HG03045 (cell line): Measurements from ENCODE around the gene TMEM25.
"Not testable (repeated sequence)": the region's sequence is repeated elsewhere in the genome, so short reads cannot be mapped to it uniquely, and the experiment has no call there.

Experiments
- ATAC-seq: cut with Tn5 transposase; IDR thresholded peaks from one replicate; pipeline ENCODE4 v1.9.1; 2021; ENCODE audit warnings: mild to moderate bottlenecking, moderate library complexity; ENCODE audit not compliant: unreplicated experiment

TMEM25 gene

DNA sequence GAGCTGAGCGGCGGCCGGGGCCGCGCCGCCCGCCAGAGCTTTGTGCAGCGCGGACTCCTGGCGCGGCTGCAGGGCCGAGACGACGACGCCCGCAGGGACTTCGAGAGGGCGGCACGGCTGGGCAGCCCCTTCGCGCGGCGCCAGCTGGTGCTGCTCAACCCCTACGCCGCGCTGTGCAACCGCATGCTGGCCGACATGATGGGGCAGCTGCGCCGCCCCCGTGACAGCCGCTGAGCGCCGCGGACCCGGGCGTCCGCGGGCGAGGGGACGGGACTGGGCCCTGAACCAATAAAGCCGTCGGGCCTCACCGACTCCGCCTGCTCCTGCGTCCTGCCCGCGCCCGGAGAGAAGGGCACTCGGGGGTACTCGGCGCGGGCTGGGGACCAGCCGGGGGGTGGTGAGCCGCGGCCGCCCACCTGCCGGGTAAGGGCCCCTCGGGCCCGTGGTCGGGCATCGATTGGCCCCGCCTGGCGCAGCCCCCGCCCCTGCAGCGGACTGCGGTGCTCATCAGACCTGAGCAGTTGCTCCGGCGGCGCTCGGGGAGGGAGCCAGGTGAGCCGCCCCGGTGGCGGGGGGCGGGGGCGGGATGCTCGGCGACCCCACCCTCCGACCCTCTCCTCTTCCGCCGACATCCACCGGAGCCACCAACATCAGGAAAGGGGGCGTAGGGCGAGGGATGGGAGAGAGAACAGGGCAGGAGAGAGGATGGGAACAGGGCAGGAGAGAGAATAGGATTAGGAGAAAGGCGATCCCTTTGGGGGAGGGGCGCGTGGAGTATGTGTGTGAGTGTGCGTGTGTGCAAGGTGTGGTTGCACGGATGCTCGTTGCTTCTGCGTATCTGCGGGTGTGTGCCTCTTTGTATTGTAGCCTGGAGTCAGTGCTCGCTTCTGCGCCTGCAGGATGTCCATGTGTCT lies at the start of gene TMEM25:
Gene TMEM25, plus strand, starts transcription at position 510 of the 914 bp plus-strand sequence. CDS start 610 bp downstream, outside the sequence.
- peak; percentile 61 for ATAC-seq

DNA sequence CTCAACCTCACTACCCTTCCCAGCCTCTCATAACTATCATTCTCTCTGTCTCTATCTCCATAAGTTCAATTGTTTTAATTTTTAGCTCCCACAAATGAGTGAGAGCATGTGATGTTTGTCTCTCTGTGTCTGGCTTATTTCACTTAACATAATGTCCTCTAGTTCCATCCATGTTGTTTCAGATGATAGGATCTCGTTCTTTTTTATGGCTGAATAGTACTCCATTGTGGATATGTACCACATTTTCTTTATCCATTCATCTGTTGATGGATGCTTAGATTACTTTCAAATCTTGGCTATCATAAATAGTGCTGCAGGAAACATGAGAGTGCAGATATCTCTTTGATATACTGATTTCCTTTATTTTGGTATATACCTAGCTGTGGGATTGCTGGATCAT lies 49.8 kb upstream of the TMEM25 start:
- not testable (repeated sequence) for ATAC-seq

DNA sequence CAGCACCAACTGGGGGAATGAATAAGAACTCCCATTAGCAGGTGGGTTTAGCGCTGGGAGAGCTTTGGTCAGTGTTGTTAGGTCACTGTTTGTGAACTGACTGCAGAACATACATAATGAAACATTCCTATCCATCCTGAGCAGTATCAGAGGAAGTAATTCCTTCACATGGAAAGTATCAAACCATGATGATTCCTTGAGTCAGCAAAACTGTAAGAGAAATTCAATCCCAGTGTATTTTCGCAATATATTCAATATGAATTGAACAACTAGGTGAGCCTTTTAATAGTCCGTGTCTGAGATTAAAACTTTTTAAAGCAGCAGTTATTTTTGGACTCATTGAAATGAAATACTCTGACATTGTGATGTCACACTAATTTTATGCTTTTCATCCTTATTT lies 46.6 kb upstream of the TMEM25 start:
- no peak for ATAC-seq

DNA sequence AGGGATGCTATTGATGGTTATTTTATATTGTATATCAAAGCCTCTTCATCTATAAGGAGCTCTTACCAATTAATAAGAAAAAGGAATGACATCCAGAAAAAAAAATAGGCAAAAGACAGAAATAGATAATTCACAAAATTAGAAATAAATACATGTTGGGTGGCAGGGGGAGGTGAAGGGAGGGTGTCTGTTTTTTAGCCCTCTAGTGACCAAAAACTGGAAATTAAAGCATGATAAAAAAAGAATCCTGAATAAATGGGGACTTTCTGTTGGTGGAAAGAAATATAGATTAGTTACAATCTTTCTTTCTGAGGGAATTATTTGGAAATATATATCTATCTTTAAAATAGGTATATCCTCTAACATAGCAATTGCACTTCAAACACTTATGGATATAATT lies 45.7 kb upstream of the TMEM25 start:
- no peak for ATAC-seq

DNA sequence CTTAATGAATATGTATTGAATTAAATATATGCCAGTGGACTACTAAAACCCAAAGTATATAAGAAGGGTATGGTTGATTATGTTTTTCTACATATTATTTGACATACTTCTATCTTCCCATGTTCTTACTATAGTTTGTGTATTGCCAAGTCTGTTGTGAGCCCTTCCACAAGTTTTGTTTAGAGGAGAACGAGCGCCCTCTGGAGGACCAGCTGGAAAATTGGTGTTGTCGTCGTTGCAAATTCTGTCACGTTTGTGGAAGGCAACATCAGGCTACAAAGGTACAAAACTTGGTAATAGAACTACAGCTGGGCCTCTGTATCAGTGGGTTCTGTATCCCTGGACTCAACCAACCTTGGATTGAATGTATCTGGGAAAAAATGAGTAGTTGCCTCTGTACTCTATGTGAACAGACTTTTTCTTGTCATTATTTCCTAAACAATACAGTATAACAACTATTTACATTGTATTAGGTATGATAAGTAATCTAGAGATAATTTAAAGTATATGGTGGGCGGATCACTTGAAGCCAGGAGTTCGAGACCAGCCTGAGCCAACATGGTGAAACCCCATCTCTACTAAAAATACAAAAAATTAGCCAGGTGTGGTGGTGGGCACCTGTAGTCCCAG lies 42.4 kb upstream of the TMEM25 start:
- ATAC-seq: no peak

DNA sequence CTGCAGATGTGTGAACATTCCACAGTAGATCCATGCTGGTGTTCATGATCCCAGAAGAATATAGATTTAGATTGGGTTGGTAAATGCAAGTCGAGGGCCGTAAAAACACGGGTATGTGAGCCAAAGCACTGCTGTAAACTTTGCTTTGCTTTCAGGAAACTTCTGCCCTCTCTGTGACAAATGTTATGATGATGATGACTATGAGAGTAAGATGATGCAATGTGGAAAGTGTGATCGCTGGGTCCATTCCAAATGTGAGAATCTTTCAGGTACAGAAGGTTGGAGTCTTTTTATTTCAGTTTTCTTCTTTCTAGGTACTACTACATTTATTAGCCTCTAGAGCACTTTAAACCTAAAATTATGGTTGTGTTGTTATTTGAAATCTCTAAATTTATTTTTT lies 40.0 kb upstream of the TMEM25 start:
- no peak for ATAC-seq

DNA sequence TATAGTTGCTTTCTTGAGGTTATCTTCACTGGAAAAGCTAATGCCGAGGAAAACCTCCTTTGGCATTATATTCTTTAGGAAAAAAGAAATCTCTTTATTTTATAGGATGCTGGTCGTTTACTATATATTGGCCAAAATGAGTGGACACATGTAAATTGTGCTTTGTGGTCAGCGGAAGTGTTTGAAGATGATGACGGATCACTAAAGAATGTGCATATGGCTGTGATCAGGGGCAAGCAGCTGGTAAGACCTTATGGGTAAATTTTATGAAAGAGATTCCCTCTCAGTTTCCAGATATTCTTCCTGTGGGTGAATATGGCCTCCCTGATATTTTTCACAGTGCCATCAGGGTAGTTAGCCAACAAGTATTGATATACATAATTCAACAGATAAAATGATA lies 33.2 kb upstream of the TMEM25 start:
- no peak for ATAC-seq

DNA sequence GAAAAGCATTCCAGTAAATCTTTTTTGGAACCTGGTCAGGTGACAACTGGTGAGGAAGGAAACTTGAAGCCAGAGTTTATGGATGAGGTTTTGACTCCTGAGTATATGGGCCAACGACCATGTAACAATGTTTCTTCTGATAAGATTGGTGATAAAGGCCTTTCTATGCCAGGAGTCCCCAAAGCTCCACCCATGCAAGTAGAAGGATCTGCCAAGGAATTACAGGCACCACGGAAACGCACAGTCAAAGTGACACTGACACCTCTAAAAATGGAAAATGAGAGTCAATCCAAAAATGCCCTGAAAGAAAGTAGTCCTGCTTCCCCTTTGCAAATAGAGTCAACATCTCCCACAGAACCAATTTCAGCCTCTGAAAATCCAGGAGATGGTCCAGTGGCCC lies 27.8 kb upstream of the TMEM25 start:
- no peak for ATAC-seq

DNA sequence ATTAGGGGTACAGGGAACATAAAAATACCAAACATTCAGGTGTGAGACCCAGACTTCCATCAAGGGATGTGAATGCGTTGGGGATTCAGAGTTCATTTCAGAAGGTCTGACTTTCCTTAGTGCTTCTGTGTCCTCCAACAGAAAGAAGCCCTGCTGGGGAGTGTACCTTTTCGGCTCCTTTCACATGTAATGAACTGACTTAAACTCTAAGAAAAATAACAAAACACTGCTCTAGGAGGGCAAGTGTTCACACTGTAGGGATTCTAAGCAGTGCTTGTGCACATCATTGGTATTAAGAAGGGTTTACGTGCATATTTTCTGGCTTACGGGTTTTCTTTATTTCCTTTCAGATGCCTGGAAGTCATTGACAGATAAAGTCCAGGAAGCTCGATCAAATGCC lies 19.4 kb upstream of the TMEM25 start:
- no peak for ATAC-seq

DNA sequence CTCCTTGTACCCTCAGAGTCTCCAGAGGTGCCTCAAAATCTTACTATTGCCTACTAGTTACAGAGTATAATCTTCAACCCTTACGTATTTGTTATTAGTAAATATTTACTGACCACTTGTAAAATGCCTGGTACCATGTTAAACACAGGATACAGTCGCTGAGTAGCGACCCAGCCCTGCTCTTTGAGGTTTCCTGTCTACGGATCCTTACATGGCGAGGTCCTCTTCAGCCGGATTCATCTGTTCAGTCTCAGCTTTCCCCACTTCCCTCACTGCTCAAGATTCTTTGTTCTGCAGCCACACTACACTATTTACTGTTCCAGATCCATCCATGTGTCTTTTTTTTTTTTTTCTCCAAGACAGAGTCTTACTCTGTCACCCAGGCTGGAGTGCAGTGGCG lies 16.9 kb upstream of the TMEM25 start:
- no peak for ATAC-seq

DNA sequence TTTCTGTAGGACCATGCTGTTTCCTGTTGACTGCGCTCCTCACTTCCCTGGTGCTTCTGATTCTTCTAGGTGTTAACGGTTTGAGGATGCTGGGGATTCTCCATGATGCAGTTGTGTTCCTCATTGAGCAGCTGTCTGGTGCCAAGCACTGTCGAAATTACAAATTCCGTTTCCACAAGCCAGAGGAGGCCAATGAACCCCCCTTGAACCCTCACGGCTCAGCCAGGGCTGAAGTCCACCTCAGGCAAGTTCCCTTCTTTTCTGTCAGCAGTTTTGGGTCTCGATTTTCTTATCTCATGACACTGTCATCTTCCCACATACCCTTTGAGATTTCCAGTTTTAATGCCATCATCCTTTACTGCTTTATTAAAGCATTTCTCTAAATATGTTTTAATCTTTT lies 11.4 kb upstream of the TMEM25 start:
- no peak for ATAC-seq

DNA sequence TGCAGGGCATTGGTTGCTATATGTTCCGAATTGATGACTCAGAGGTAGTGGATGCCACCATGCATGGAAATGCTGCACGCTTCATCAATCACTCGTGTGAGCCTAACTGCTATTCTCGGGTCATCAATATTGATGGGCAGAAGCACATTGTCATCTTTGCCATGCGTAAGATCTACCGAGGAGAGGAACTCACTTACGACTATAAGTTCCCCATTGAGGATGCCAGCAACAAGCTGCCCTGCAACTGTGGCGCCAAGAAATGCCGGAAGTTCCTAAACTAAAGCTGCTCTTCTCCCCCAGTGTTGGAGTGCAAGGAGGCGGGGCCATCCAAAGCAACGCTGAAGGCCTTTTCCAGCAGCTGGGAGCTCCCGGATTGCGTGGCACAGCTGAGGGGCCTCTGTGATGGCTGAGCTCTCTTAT lies 9.1 kb upstream of the TMEM25 start:
- no peak for ATAC-seq

DNA sequence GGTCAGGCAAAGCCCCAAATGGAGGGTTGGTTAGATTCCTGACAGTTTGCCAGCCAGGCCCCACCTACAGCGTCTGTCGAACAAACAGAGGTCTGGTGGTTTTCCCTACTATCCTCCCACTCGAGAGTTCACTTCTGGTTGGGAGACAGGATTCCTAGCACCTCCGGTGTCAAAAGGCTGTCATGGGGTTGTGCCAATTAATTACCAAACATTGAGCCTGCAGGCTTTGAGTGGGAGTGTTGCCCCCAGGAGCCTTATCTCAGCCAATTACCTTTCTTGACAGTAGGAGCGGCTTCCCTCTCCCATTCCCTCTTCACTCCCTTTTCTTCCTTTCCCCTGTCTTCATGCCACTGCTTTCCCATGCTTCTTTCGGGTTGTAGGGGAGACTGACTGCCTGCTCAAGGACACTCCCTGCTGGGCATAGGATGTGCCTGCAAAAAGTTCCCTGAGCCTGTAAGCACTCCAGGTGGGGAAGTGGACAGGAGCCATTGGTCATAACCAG lies 8.4 kb upstream of the TMEM25 start:
- no peak for ATAC-seq

DNA sequence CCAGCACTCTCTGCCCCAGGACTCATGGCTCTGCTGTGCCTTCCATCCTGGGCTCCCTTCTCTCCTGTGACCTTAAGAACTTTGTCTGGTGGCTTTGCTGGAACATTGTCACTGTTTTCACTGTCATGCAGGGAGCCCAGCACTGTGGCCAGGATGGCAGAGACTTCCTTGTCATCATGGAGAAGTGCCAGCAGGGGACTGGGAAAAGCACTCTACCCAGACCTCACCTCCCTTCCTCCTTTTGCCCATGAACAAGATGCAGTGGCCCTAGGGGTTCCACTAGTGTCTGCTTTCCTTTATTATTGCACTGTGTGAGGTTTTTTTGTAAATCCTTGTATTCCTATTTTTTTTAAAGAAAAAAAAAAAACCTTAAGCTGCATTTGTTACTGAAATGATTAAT lies 6.6 kb upstream of the TMEM25 start:
- ATAC-seq: no peak

DNA sequence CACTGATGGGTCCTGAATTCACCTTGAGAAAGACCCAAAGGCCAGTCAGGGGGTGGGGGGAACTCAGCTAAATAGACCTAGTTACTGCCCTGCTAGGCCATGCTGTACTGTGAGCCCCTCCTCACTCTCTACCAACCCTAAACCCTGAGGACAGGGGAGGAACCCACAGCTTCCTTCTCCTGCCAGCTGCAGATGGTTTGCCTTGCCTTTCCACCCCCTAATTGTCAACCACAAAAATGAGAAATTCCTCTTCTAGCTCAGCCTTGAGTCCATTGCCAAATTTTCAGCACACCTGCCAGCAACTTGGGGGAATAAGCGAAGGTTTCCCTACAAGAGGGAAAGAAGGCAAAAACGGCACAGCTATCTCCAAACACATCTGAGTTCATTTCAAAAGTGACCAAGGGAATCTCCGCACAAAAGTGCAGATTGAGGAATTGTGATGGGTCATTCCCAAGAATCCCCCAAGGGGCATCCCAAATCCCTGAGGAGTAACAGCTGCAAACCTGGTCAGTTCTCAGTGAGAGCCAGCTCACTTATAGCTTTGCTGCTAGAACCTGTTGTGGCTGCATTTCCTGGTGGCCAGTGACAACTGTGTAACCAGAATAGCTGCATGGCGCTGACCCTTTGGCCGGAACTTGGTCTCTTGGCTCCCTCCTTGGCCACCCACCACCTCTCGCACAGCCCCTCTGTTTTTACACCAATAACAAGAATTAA lies 6.1 kb upstream of the TMEM25 start:
- no peak for ATAC-seq

DNA sequence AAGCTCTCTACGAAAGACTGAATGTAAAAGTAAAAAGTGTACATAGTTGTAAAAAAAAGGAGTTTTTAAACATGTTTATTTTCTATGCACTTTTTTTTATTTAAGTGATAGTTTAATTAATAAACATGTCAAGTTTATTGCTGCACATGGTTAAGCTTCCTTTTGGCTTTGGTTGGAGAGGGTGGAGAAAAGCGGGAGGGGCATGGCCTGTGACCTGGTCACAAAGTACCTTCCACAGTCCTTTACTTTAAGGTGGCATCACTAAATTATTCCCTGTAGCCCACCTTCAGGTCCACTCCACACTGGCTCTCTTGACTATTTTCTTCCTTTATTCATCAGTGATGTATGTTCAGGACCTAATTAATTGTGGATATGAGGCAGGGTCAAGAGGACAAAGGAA lies 4.3 kb upstream of the TMEM25 start:
- ATAC-seq: no peak

DNA sequence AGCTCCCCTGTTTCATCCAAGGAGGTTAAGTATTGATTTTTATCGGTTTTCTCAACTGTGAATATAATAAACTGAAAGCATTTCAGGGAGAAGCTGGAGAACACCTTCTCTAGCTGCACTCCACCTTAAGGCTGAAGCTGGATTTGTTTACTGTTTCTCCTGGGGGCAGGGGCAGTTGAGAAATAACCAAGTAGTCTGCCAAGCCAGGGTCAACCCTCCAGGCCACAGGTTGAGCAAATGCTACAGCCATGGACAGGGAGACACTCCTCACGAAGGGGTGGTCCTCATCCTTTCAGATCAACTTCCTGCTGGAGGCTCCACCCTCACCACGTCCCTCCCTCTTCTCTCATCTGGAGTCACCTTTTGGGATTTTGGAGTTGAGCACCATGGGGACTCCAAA lies 3.9 kb upstream of the TMEM25 start, which contains the start of gene TTC36:
Gene TTC36, plus strand, starts transcription at position 366 of the 400 bp plus-strand sequence. Its CDS starts 21 bp downstream, at position 387.
- ATAC-seq: no peak

DNA sequence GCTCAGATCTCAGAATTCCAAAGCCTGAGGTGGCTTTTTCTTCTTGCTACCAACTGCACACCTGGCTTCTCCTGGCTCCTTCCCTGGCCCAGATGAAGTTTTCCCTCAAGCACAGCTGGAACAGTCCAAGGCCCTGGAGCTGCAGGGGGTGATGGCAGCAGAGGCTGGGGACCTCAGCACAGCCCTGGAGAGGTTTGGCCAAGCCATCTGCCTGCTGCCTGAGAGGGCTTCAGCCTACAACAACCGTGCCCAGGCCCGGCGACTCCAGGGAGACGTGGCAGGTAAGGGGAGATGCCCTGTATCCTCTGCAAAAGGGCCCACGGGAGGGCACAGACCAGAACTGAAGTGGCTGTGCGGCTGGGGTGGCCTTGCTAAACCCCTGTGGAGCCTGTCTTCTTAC lies 2.5 kb upstream of the TMEM25 start:
- no peak for ATAC-seq

DNA sequence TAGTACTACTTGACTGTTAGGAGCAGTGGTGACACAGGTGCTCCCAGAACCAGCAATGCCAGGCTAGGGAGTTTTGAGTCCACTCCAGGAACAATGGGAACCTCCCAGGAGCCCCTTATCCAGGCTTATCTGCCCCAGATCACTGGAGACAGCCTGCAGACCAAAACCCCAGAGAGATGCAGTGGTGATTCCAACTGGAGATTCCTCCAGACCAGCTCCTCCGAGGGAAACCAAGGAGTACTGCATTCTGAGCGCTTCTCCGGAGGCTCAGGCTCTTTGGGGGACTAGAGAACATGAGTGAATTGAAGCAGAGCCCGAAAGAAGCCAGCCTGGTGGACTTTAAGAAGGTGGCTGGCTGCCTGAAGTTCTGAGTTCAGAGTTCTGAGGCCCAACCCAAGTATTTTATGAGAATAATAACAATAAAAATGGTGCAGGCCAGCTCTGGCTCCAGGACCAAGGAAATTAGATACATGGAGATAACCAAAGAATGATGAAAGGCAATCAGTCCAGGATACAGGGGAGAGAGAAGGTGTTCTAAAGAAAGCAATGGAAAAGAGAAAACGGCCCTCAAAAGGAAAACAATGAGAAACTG lies 1.3 kb upstream of the TMEM25 start:
- ATAC-seq: no peak

DNA sequence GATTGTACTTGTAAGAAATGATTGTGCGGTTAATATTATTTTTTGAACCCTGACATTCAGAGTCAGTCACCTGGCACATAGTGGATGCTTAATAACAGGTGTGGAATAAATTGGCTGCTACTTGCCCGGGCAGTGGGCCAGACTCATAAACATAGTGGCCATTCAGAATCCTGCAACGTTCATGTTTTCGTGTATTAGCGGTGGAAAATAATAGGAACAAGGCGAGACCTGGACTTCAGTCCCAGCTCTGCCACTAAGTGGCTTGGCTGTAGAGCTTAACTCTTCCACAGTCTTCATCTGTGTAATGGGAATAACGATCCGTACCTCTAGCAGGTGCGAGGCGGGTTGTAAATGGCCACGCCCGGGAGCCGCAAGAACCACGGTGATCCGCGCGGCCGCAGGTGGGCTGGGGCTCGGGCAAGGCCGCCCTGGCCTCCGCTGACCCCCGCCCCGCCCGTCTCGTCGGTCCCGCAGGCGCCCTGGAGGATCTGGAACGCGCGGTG lies 761 bp upstream of the TMEM25 start:
- no peak for ATAC-seq

DNA sequence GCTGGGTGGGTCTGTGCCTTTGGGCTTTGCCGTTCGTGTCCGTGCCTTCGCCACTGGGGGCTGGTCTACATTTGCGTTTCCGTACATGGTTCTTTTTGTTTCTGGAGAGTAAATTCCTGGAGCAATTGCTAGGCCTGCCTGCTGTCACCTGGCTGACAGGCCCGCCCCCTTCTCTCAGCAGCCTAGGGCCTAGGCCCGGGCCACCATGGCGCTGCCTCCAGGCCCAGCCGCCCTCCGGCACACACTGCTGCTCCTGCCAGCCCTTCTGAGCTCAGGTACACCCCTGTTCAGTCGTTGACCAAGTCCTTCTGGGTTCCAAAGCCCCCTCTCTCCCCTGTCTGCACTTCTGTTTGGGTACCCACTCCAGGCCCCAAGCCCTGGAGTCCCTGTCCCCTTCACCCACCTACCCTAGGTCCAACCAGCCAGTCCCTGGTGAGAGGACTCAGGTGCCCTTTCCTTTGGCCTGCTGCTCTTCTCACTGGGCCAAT lies 649 bp downstream of the TMEM25 start:
- ATAC-seq: no peak
